HG03521 (cell line): ENCODE data around the gene LYRM4.

Experiments used
- ATAC-seq: cut with Tn5 transposase; IDR thresholded peaks from one replicate; pipeline ENCODE4 v1.9.1; 2021; ENCODE audit warnings: mild to moderate bottlenecking, moderate library complexity; ENCODE audit not compliant: unreplicated experiment

Gene LYRM4

DNA sequence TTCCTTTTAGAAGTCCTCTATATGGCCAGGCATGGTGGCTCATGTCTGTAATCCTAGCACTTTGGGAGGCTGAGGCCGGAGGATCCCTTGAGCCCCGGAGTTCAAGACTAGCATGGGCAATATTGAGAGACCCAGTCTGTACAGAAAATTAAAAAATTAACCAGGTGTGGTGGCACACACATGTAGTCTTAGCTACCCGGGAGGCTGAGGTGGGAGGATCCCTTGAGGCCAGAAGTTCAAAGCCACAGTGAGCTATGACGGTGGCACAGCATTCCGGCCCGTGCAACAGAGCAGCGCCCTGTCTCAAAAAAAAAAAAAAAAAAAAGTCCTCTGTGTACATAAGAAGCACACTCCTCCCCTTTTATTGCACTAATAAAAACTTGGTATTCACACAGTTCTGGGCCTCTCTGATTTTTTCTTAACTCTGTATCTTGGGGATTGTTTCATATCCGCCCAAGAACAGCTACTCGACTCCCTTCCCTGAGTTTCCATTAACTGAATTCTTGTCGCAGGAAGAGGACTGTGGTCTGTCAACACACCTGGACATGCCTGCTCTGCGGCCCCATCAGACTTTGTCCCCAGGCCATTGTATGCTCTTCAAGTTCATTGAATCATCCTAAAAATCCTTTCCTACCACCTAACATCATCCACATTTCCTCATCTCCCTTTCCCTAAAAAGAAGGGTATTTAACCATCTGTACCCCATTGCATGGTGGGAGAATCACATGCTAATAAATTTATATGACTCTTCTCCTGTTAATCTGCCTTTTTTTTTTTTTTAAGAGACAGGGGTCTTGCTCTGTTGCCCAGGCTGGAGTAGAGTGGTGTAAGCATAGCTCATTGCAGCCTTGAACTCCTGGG is 201.5 kb downstream of the LYRM4 start:
- ATAC-seq: no peak
